Activated B cell treated with CpG ODN at 0.5 μM for 24 hours (primary cell): Measurements from ENCODE around the gene DSCAML1. TPM values are rescaled to one million over a fixed set of nuclear protein-coding genes. Genes with fewer than 3 reads are reported as not detected.

Source experiments
- ATAC-seq: fragments of 200-7000 bp; cut with Tn5 transposase; one replicate; pipeline ENCODE4 v1.10.0; 2021; ENCODE audit warnings: low read depth, mild to moderate bottlenecking, moderate library complexity
- CTCF ChIA-PET: fragments of 350-600 bp; sonication (Branson Sonifier 250); formaldehyde crosslinking; loops from one replicate; lab custom pipeline; 2021; ENCODE audit warnings: antibody characterized with exemption; lab: Charles Lee
- POLR2A ChIA-PET: fragments of 350-600 bp; sonication (Branson Sonifier 250); formaldehyde crosslinking; loops from one replicate; lab custom pipeline; 2021; ENCODE audit warnings: antibody characterized with exemption; lab: Charles Lee
- DNase-seq: peaks from one replicate; pipeline ENCODE4 v3.0.0; 2022
- H3K27ac Mint-ChIP-seq: one replicate; pipeline ENCODE4 v1.8.0; 2020; ENCODE audit warnings: mixed read lengths
- H3K27me3 Mint-ChIP-seq: one replicate; pipeline ENCODE4 v1.8.0; 2021; ENCODE audit warnings: mixed read lengths
- H3K36me3 Mint-ChIP-seq: one replicate; pipeline ENCODE4 v1.8.0; 2021; ENCODE audit warnings: low read depth, mixed read lengths
- H3K4me1 Mint-ChIP-seq: one replicate; pipeline ENCODE4 v1.8.0; 2021; ENCODE audit warnings: mixed read lengths
- H3K4me3 Mint-ChIP-seq: one replicate; pipeline ENCODE4 v1.8.0; 2020; ENCODE audit warnings: mild to moderate bottlenecking, mixed read lengths
- H3K9me3 Mint-ChIP-seq: one replicate; pipeline ENCODE4 v1.8.0; 2020; ENCODE audit warnings: mixed read lengths
- CTCF ChIP-seq: fragments of 200-600 bp; IDR thresholded peaks from one replicate; pipeline ENCODE4 v1.8.0; 2022; ENCODE audit warnings: antibody characterized with exemption, mild to moderate bottlenecking
- intact Hi-C: fragments of 100-400 bp; cut with micrococcal nuclease; formaldehyde crosslinking; loops from one replicate; pipeline ENCODE4 v1.15.1; 2024
- total RNA-seq: library from RNA; stranded (reverse); gene quantifications from 2 replicates; pipeline ENCODE4 v1.2.3, GENCODE V29; 2022

DSCAML1 gene
- total RNA-seq, 1 donor from 2014 or later, result 3.6 TPM

DNA sequence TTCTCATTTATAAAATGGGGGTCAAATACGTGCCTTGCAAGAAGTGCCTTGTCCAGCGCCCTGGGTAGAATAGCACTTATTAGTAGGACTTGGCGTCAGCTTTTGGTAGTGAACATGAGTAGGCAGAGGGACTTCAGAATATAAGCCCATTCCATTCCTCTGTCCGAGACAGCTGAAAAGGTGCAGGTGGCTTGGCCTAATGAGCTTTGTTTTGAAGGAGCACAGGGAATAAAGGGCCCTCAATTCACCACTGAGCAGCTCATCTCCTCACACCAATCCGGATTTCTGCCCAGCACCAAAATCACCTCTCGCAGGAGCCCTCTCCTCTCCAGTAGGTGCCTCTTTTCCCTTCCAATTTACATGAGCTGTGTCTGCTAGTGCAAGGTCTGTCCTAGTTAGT lies 91.2 kb downstream of the DSCAML1 start:
- ChIA-PET CTCF (no interaction called here), POLR2A (no interaction called here)
- H3K4me3 Mint-ChIP-seq, result no peak overlapping the region
- H3K36me3 Mint-ChIP-seq, result no peaks in the 10 kb centered on the region
- H3K27ac Mint-ChIP-seq, result no peak overlapping the region
- no peaks in the 10 kb centered on the region for H3K4me1 Mint-ChIP-seq
- H3K9me3 Mint-ChIP-seq, result no peaks in the 10 kb centered on the region
- H3K27me3 Mint-ChIP-seq, result peaks cover 25% of the 10 kb centered on the region
- DNase-seq (no peak), ATAC-seq (no peak)
- no peak for TF ChIP-seq CTCF
- intact Hi-C loops, result no loop called here

GRCh38 chr11:117704395-117705100 lies 92.5 kb downstream of the DSCAML1 start:
- CTCF ChIA-PET, result no interaction called here
- H3K36me3 Mint-ChIP-seq, result no peaks in the 10 kb centered on the region
- no peak for TF ChIP-seq CTCF
- intact Hi-C loops, result no loop called here
- H3K4me1 Mint-ChIP-seq, result no peaks in the 10 kb centered on the region
- no peaks in the 10 kb centered on the region for H3K9me3 Mint-ChIP-seq
- H3K27me3 Mint-ChIP-seq, result peaks cover 22% of the 10 kb centered on the region
- POLR2A ChIA-PET, result no interaction called here
- DNase-seq, result no peak
- ATAC-seq, result no peak
- H3K4me3 Mint-ChIP-seq, result no peak overlapping the region
- H3K27ac Mint-ChIP-seq, result no peak overlapping the region

GRCh38 chr11:117702946-117703598 lies 93.9 kb downstream of the DSCAML1 start:
- no peak overlapping the region for H3K27ac Mint-ChIP-seq
- no peaks in the 10 kb centered on the region for H3K4me1 Mint-ChIP-seq
- peaks cover 26% of the 10 kb centered on the region for H3K27me3 Mint-ChIP-seq
- no peaks in the 10 kb centered on the region for H3K36me3 Mint-ChIP-seq
- no peak for TF ChIP-seq CTCF
- intact Hi-C loops, result no loop called here
- H3K9me3 Mint-ChIP-seq, result no peaks in the 10 kb centered on the region
- CTCF ChIA-PET, result no interaction called here
- no peak for DNase-seq
- POLR2A ChIA-PET, result no interaction called here
- no peak overlapping the region for H3K4me3 Mint-ChIP-seq
- no peak for ATAC-seq

- Mint-ChIP-seq H3K4me1 (no peaks in the 10 kb centered on the region), H3K27ac (no peak overlapping the region), H3K27me3 (peaks cover 26% of the 10 kb centered on the region), H3K4me3 (no peak overlapping the region), H3K36me3 (no peaks in the 10 kb centered on the region), H3K9me3 (no peaks in the 10 kb centered on the region)
- intact Hi-C loops, result no loop called here
- no peak for DNase-seq
- ChIA-PET POLR2A (no interaction called here), CTCF (no interaction called here)
- no peak for ATAC-seq
- no peak for TF ChIP-seq CTCF
These were observed 95.2 kb downstream of the DSCAML1 start for GRCh38 chr11:117701781-117702180.

GRCh38 chr11:117700551-117700950 lies 96.5 kb downstream of the DSCAML1 start:
- Mint-ChIP-seq H3K9me3 (no peaks in the 10 kb centered on the region), H3K4me1 (no peaks in the 10 kb centered on the region), H3K27ac (no peak overlapping the region), H3K4me3 (no peak overlapping the region), H3K27me3 (peaks cover 26% of the 10 kb centered on the region), H3K36me3 (no peaks in the 10 kb centered on the region)
- TF ChIP-seq CTCF, result no peak
- no peak for ATAC-seq
- ChIA-PET CTCF (no interaction called here), POLR2A (no interaction called here)
- no peak for DNase-seq
- intact Hi-C loops, result no loop called here
